OCI-LY7 (cell line): Measurements from ENCODE around the gene NXF1. TPM values are rescaled to one million over a fixed set of nuclear protein-coding genes. Genes with fewer than 3 reads are reported as not detected.
A peak's percentile ranks its signal among the peaks of the same experiment; 100 is the strongest.

ENCODE experiments used
- BruUV-seq: library from RNA; stranded (reverse); fragments of 400-500 nt; replicated peaks from 2 replicates; lab custom pipeline; 2021; lab: Mats Ljungman, UMichigan
- CTCF ChIA-PET: fragments of 300-600 bp; sonication (Branson Sonifier 250); formaldehyde crosslinking; loops from one replicate; lab custom pipeline; 2022; ENCODE audit warnings: antibody characterized with exemption; ENCODE audit not compliant: unreplicated experiment; lab: Charles Lee
- POLR2A ChIA-PET: fragments of 300-600 bp; sonication (Branson Sonifier 250); formaldehyde crosslinking; loops from one replicate; lab custom pipeline; 2022; ENCODE audit warnings: antibody characterized with exemption; lab: Charles Lee
- DNase-seq: peaks from one replicate; pipeline ENCODE4 v3.0.0-alpha.2; 2015; ENCODE audit warnings: low spot score
- H2AFZ ChIP-seq: fragments of 200-600 bp; sonication (generic), shearing (Covaris generic); 2 replicates; pipeline ENCODE4 v1.6.1; 2014; ENCODE audit warnings: mild to moderate bottlenecking, antibody characterized with exemption, low read length, moderate library complexity
- H3K27ac ChIP-seq: fragments of 200-600 bp; sonication (generic); 2 replicates; pipeline ENCODE4 v1.5.1; 2014; ENCODE audit warnings: mixed run types, low read depth, mild to moderate bottlenecking, moderate library complexity, low read length, inconsistent platforms; ENCODE audit not compliant: poor library complexity, severe bottlenecking
- H3K36me3 ChIP-seq: fragments of 200-600 bp; sonication (generic); 2 replicates; pipeline ENCODE4 v1.6.1; 2014; ENCODE audit warnings: mild to moderate bottlenecking, antibody characterized with exemption, low read length, moderate library complexity, mixed read lengths; ENCODE audit not compliant: insufficient read depth
- H3K4me1 ChIP-seq: fragments of 200-600 bp; sonication (generic); 2 replicates; pipeline ENCODE4 v1.5.1; 2014; ENCODE audit warnings: mild to moderate bottlenecking, low read length; ENCODE audit not compliant: insufficient read depth, poor library complexity, severe bottlenecking
- H3K4me2 ChIP-seq: fragments of 200-600 bp; sonication (generic); 2 replicates; pipeline ENCODE4 v1.6.1; 2014; ENCODE audit warnings: mild to moderate bottlenecking, low read length
- H3K4me3 ChIP-seq: fragments of 200-600 bp; sonication (generic); 2 replicates; pipeline ENCODE4 v1.5.1; 2014; ENCODE audit warnings: mild to moderate bottlenecking, low read depth, low read length; ENCODE audit not compliant: poor library complexity, severe bottlenecking
- H3K79me2 ChIP-seq: fragments of 200-600 bp; sonication (generic); 2 replicates; pipeline ENCODE4 v1.6.1; 2016; ENCODE audit warnings: low read depth, mild to moderate bottlenecking, low read length, moderate library complexity, mixed read lengths; ENCODE audit not compliant: insufficient read depth
- H3K9me2 ChIP-seq: fragments of 200-600 bp; sonication (generic); 2 replicates; pipeline ENCODE4 v1.6.1; 2016; ENCODE audit warnings: mild to moderate bottlenecking, low read length, mixed read lengths; ENCODE audit not compliant: insufficient read depth
- H3K9me3 ChIP-seq: fragments of 200-600 bp; sonication (generic); 2 replicates; pipeline ENCODE4 v1.6.1; 2014; ENCODE audit warnings: mild to moderate bottlenecking, mixed run types, low read length, mixed read lengths
- H4K20me1 ChIP-seq: fragments of 200-600 bp; sonication (generic); 2 replicates; pipeline ENCODE4 v1.6.1; 2014; ENCODE audit warnings: mild to moderate bottlenecking, antibody characterized with exemption, low read length, moderate library complexity, mixed read lengths; ENCODE audit not compliant: insufficient read depth
- EZH2phosphoT487 ChIP-seq: fragments of 200-600 bp; sonication (generic); IDR thresholded peaks from 2 replicates; pipeline ENCODE4 v1.6.1; 2018; ENCODE audit warnings: low read depth, borderline replicate concordance, mild to moderate bottlenecking, mixed run types, antibody characterized with exemption, low read length, moderate library complexity, mixed read lengths
- intact Hi-C: fragments of 100-400 bp; cut with micrococcal nuclease; formaldehyde crosslinking; loops from one replicate; pipeline ENCODE4 v1.10.0; 2022; ENCODE audit not compliant: unreplicated experiment
- total RNA-seq, 2 experiments: library from RNA; depleted of rRNA in 1 of 2; stranded (reverse); fragments of >200 nt in 1 of 2; shearing (Covaris generic) in 1 of 2; gene quantifications; 2 replicates each; pipeline ENCODE4 v1.2.3, GENCODE V29; 2014 to 2022
- TF ChIP-seq, protein P1 (sequence below): fragments of 200-600 bp; sonication (generic); conservative IDR thresholded peaks from 2 replicates; pipeline ENCODE4 v1.5.1; 2014; ENCODE audit warnings: mild to moderate bottlenecking, antibody characterized with exemption, low read length, moderate library complexity, mixed read lengths

Gene NXF1
- total RNA-seq, 2 experiments from 2014 or later, result 53.3 to 62.0 TPM

DNA sequence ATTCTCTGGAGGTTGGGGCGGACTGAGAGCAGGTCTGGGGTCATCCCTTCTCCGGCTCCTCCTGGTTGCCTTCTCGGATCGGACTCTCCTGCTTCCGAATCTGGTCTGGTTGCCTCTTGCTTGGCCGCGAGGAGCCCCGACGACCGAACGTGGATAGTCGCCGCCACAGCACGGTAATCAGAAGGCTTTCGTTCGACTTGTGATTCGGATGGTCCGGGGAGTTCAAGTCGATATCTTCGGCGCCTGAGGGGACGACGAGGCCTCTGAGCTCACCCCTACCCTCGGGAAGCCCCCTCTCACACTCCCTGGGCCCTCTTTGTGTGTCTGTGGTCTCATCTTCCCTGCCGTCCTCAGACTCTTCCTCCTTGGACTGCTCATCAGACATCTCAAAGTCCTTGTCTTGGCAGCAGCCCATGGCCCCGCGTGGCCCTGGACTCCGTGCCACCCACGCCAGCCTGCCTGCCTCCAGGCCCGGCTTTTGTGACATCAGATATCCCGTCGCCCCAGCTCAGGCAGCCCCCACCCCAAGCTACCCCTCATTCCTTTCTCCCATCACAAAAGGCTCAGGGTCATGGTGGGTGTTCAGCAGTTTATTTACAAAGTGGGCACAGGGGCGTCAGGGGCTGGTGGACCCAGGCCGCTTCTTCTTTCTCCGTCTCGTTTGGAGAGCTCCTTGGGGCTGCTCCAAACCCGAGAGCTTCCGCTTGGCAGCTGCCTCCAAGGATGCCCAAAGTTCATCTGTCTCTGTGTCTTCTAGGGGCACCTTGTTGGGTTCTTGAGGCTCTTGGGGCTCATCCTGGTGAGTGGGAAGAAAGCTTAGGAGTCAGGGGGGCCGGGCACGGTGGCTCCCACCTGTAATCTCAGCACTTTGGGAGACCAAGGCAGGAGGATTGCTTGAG lies 27.3 kb upstream of the NXF1 start, which contains the start of gene TEX54:
Gene TEX54, minus strand, starts transcription at position 506 of the 899 bp plus-strand sequence.
- no peaks in the 10 kb centered on the region for H3K9me2 ChIP-seq
- H3K4me2 ChIP-seq, result peak within 1 kb of the TSS; percentile 98
- intact Hi-C loops, result loop anchor here (10.0 kb wide), 1 partner anchor 238 kb away; the partner anchor contains the start of gene TUT1
- DNase-seq, result no peak
- no peaks in the 10 kb centered on the region; the same call in none of the 2 replicates for H4K20me1 ChIP-seq
- H3K27ac ChIP-seq, result peak within 1 kb of the TSS; percentile 71
- H3K79me2 ChIP-seq, result peaks cover 37% of the 10 kb centered on the region
- no peaks in the 10 kb centered on the region for H3K9me3 ChIP-seq
- ChIA-PET POLR2A (interaction anchor here (1.0 to 1.5 kb wide), 4 partner anchors 9 to 181 kb away, joined by 3 to 6 read pairs (median 4); no protein-coding TSS in a partner anchor), CTCF (interaction anchor here (0.6 to 1.2 kb wide), 2 partner anchors 11 to 25 kb away, joined by 4 to 8 read pairs; no protein-coding TSS in a partner anchor)
- H3K4me3 ChIP-seq, result peak within 1 kb of the TSS; percentile 97
- TSS peak; percentile 89 for BruUV-seq
- peak within 1 kb of the TSS; percentile 62; the same call in 1 of the 2 replicates for H2AFZ ChIP-seq
- H3K4me1 ChIP-seq, result peaks cover 17% of the 10 kb centered on the region
- H3K36me3 ChIP-seq, result peaks cover 52% of the 10 kb centered on the region
- TF ChIP-seq, protein P1, sequence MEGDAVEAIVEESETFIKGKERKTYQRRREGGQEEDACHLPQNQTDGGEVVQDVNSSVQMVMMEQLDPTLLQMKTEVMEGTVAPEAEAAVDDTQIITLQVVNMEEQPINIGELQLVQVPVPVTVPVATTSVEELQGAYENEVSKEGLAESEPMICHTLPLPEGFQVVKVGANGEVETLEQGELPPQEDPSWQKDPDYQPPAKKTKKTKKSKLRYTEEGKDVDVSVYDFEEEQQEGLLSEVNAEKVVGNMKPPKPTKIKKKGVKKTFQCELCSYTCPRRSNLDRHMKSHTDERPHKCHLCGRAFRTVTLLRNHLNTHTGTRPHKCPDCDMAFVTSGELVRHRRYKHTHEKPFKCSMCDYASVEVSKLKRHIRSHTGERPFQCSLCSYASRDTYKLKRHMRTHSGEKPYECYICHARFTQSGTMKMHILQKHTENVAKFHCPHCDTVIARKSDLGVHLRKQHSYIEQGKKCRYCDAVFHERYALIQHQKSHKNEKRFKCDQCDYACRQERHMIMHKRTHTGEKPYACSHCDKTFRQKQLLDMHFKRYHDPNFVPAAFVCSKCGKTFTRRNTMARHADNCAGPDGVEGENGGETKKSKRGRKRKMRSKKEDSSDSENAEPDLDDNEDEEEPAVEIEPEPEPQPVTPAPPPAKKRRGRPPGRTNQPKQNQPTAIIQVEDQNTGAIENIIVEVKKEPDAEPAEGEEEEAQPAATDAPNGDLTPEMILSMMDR, result no peak
- no peak for TF ChIP-seq EZH2phosphoT487

DNA sequence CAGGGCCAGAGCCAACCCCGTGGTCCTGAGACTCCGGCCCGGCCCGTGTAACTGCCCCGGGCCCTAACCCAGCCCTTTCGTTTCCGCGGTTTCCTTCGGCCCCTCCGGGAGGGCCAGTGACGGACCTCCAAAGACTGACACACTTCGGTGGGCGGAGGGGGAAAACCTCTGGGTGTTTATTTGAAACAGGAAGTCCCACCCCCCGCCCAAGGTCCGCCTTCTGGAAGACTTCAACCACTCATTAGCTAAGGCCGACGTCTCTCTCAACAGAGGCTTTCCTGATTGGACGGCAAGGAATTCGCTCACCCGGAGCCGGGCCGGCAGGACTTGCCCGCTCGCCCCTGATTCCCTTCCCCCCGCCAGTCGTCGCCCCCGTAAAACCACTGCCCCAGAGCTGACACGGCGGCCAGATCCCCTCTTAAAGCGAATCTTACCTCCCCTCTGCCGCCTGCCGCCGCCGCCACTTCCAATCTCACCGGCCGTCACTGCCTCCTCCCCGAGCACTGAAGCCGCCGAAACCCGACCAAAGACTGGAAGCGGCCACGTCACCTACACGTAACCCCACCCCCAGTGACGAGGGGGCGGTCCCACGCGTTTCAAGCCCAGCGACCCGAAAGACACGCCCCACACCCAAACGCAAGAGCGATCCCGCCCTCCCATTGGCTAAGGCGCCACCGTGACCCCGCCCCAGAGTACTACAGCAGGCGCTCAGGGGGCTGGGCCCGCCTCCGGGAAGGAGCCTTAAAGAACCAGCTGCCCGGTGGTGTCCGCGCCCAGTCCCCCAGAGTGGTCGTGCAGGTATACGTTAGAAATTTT lies 26.5 kb upstream of the NXF1 start, which contains the start of gene STX5:
Gene STX5, minus strand, starts transcription at position 532 of the 816 bp plus-strand sequence. CDS start 808 bp downstream, outside the sequence.
- Histone ChIP-seq H2AFZ (peak within 1 kb of the TSS; percentile 62; the same call in 1 of the 2 replicates), H3K4me2 (peak within 1 kb of the TSS; percentile 98), H3K9me2 (no peaks in the 10 kb centered on the region), H3K79me2 (peaks cover 30% of the 10 kb centered on the region), H3K9me3 (no peaks in the 10 kb centered on the region), H4K20me1 (no peaks in the 10 kb centered on the region; the same call in 1 of the 2 replicates), H3K36me3 (peaks cover 53% of the 10 kb centered on the region), H3K4me3 (peak within 1 kb of the TSS; percentile 97), H3K4me1 (peaks cover 16% of the 10 kb centered on the region), H3K27ac (peak within 1 kb of the TSS; percentile 71)
- no TSS peak for BruUV-seq
- CTCF ChIA-PET, result interaction anchor here (0.6 kb wide), 1 partner anchor 12 kb away, joined by 8 read pairs; no protein-coding TSS in a partner anchor
- peak; percentile 99 for DNase-seq
- TF ChIP-seq, protein P1, result no peak
- no peak for TF ChIP-seq EZH2phosphoT487
- intact Hi-C loops, result loop anchor here (2.0 to 10.0 kb wide), 3 partner anchors 45 to 237 kb away; partner anchors contain the start of genes POLR2G, TMEM179B and TUT1
- POLR2A ChIA-PET, result interaction anchor here (0.6 to 1.5 kb wide), 6 partner anchors 10 to 230 kb away, joined by 3 to 6 read pairs (median 4); partner anchors contain the start of gene MTA2
